T-helper 2 cell treated with Interferon-gamma antibody and Interleukin-4, amounts not matched to agents 5 μg/mL and 100 μg/mL, for 36 hours (primary cell): ENCODE measurements around the gene FCRLB.
"Not testable (repeated sequence)": the region's sequence is repeated elsewhere in the genome, so short reads cannot be mapped to it uniquely, and the experiment has no call there.

Experiments used
- DNase-seq: peaks from one replicate; pipeline ENCODE4 v3.0.0; 2021; ENCODE audit warnings: low spot score
- H3K27ac Mint-ChIP-seq: one replicate; pipeline ENCODE4 v1.8.0; 2021; ENCODE audit warnings: mild to moderate bottlenecking, mixed read lengths
- H3K27me3 Mint-ChIP-seq: one replicate; pipeline ENCODE4 v1.8.0; 2021; ENCODE audit warnings: low read depth, mixed read lengths
- H3K36me3 Mint-ChIP-seq: one replicate; pipeline ENCODE4 v1.8.0; 2021; ENCODE audit warnings: low read depth, mixed read lengths
- H3K4me1 Mint-ChIP-seq: one replicate; pipeline ENCODE4 v1.8.0; 2021; ENCODE audit warnings: low read depth, mixed read lengths
- H3K4me3 Mint-ChIP-seq: one replicate; pipeline ENCODE4 v1.8.0; 2022; ENCODE audit warnings: mild to moderate bottlenecking, moderate library complexity, mixed read lengths
- H3K9me3 Mint-ChIP-seq: one replicate; pipeline ENCODE4 v1.8.0; 2021; ENCODE audit warnings: mixed read lengths

The FCRLB gene

DNA sequence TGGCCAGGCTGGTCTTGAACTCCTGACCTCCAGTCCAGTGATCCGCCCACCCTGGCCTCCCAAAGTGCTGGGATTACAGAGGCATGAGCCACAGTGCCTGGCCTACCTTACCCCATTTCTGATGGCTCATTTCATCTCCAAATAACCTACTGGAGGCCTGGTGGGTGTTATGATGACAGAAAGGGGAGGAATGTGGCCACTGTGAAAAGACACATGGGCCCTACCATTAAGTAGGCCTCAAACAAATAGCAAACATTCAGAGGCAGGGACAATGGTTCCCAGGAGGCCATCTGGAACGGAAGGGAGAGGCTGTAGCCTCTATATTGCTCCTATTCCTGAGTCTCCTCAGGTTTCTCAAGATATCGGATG lies 15.2 kb upstream of the FCRLB start:
- Mint-ChIP-seq H3K27me3 (peaks cover 19% of the 10 kb centered on the region), H3K9me3 (no peaks in the 10 kb centered on the region), H3K36me3 (no peaks in the 10 kb centered on the region), H3K4me1 (no peaks in the 10 kb centered on the region), H3K27ac (no peak overlapping the region), H3K4me3 (no peak overlapping the region)
- no peak for DNase-seq

DNA sequence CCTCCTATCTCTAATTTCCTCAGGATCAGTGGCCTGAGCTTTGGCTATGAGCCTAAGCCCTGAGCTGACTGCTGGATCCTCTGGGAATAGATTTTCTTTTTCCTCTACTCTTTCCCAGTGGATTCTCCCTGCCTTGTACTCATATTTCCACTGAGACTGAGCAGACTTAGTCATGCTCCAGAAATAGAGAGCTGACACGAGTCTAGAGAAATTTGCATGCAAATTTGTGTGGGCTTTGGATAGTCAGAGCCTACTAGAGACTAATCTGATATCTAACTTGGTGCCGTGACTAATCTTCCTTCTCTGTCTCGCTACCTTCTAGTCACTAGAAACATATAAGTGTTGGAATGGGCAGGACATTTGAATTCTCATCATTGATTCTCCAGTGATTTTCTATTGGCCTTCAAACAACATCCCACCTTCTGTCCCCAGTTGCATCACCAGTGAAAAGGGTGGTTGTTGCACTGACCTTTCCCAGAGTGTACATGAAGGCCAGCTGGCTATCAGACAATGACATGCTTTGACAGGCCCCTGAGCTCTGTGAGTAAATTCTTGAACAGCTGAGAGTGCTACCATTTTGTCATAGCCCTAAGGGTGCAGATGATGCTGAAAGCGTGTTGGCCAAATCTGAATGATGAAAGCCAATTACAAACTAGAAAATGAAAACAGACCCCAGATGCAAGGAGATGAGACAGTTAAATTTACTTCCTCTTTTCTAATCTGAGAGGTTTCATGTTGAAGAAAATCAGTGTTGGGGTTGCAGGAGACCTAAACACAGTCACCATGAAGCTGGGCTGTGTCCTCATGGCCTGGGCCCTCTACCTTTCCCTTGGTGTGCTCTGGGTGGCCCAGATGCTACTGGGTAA lies 14.6 kb upstream of the FCRLB start, which contains the start of gene FCRLA:
Gene FCRLA, plus strand, starts transcription at position 748 of the 866 bp plus-strand sequence. Its CDS starts 36 bp downstream, at position 784.
- Mint-ChIP-seq H3K4me3 (no peak within 1 kb of the TSS), H3K27me3 (peaks cover 17% of the 10 kb centered on the region), H3K9me3 (no peaks in the 10 kb centered on the region), H3K4me1 (no peaks in the 10 kb centered on the region), H3K36me3 (no peaks in the 10 kb centered on the region), H3K27ac (no peak within 1 kb of the TSS)
- no peak for DNase-seq

DNA sequence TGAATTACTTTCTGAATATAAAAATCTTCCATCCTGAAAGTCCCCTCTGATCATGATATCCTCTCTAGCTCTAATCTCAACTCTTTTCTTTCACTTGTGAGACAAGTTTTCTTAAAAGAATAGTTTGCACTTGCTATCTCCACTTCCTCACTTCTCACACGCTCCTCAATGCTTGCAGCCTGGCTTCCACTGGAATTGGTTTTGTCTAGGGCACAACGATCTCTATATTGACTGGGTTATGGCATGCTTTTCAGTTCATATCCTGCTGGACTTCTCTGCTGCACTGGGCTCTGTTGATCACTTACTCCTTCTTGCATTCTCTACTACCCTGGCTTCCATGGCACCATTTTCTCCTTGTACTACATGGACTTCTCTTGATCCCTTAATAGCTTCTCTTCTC lies 13.8 kb upstream of the FCRLB start:
- Mint-ChIP-seq H3K36me3 (no peaks in the 10 kb centered on the region), H3K27ac (no peak overlapping the region), H3K27me3 (peaks cover 17% of the 10 kb centered on the region), H3K9me3 (no peaks in the 10 kb centered on the region), H3K4me1 (no peaks in the 10 kb centered on the region), H3K4me3 (no peak overlapping the region)
- no peak for DNase-seq

DNA sequence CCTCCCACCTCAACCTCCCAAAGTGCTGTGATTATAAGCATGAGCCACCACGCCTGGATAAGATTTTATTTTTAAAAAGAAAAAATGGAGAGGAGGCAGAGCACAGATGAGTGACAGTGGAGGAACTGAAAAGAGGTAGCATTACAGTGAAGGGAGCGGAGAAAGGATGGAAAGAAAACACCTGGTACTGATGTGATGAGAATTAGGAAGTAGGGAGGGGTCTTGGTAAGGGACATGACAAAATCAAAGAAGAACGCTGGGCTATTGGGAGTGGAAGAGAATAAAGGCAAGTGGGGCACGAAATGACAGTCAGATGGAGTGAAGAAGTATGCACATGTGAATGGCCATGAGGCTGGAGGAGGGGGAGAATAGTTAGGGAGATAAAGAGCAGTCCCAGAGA lies 12.0 kb upstream of the FCRLB start:
- no peaks in the 10 kb centered on the region for H3K4me1 Mint-ChIP-seq
- peaks cover 20% of the 10 kb centered on the region for H3K27me3 Mint-ChIP-seq
- no peaks in the 10 kb centered on the region for H3K36me3 Mint-ChIP-seq
- H3K9me3 Mint-ChIP-seq, result no peaks in the 10 kb centered on the region
- no peak overlapping the region for H3K27ac Mint-ChIP-seq
- no peak for DNase-seq
- H3K4me3 Mint-ChIP-seq, result no peak overlapping the region

DNA sequence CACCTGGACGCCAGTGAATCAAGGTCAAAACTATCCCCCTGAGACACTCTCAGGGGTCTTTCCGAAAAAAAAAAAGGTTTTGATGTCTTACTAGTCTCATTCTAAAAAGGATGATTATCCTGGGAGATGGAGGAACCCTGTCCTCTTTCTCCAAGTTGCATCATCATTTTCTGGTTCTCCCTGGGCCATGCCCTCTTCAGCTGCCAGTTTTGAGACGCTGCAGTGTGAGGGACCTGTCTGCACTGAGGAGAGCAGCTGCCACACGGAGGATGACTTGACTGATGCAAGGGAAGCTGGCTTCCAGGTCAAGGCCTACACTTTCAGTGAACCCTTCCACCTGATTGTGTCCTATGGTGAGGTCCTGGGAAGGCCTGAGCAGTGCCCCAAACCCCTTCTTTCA lies 10.8 kb upstream of the FCRLB start:
- DNase-seq, result no peak
- H3K9me3 Mint-ChIP-seq, result no peaks in the 10 kb centered on the region
- no peak overlapping the region for H3K27ac Mint-ChIP-seq
- H3K27me3 Mint-ChIP-seq, result peaks cover 32% of the 10 kb centered on the region
- no peak overlapping the region for H3K4me3 Mint-ChIP-seq
- no peaks in the 10 kb centered on the region for H3K4me1 Mint-ChIP-seq
- no peaks in the 10 kb centered on the region for H3K36me3 Mint-ChIP-seq

DNA sequence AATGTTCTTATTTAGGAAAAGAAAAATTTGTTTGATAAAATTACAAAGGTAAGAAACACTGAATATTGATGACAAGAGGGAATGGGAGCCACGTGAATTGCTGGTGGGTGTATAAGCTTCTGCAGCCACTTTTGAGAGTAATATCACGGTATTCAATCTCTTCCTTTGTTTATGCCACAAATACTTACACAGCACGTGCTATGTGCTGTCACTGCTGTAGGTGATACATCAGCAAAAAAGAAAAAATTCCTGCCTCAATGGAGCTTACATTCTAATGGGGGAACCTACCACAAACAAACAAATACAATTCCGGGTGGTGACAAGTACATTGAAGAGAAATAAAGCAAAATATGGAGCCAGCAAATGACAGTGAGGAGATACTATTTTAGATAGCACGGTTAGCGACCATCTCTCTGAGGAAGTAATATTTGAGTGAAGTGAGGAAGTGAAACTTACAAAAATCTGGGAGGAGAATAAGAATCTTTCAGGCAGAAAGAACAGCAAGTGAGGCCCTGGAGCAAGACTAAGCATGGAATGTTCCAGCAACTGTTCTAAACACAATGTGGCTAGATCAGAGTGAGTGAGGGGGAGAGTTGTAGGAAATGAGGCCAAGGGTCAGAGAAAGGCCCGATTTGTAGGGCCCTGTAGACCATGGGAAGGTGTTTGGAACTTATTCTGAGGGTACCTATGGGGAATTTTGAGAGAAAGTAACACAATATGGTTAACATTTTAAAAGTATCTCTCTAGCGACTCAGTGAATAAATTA lies 2.6 kb upstream of the FCRLB start:
- H3K4me3 Mint-ChIP-seq, result no peak overlapping the region
- no peak overlapping the region for H3K27ac Mint-ChIP-seq
- no peaks in the 10 kb centered on the region for H3K9me3 Mint-ChIP-seq
- H3K4me1 Mint-ChIP-seq, result peaks cover 13% of the 10 kb centered on the region
- no peak for DNase-seq
- no peaks in the 10 kb centered on the region for H3K36me3 Mint-ChIP-seq
- H3K27me3 Mint-ChIP-seq, result peaks cover 64% of the 10 kb centered on the region

DNA sequence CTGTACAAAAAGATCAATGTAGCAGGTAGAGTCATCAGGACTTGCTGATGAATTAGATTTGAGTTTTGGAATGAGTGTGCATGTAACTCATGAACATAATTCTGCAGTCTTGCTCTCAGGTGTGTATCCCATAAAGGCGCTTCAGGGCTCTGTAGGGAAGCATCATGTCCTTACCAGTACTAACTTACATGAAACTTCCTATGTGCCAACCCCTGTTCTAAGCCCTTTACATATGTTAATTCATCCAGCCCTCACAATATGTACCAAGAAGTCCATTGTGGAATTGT lies 2.1 kb upstream of the FCRLB start:
- H3K27ac Mint-ChIP-seq, result no peak overlapping the region
- no peaks in the 10 kb centered on the region for H3K36me3 Mint-ChIP-seq
- H3K4me3 Mint-ChIP-seq, result no peak overlapping the region
- H3K27me3 Mint-ChIP-seq, result peaks cover 66% of the 10 kb centered on the region
- H3K9me3 Mint-ChIP-seq, result no peaks in the 10 kb centered on the region
- no peak for DNase-seq
- H3K4me1 Mint-ChIP-seq, result peaks cover 13% of the 10 kb centered on the region

DNA sequence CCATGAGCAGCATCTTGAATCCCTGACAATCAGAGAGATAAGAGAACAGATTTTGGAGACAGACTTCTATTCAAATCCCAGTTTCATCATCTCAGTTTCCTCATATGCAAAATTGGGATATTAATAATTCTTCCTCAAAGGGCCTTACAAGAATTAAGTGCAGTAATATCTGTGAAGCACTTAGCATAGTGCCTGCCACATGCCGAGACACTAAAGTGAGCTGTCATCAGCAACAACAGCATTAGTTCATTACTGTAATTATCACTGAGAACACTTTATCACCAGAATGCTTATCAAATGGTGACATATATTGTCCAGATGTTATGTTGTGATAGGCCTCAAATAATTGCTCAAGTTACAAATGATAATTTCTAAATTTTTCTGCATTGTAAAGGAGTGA lies 922 bp upstream of the FCRLB start:
- H3K36me3 Mint-ChIP-seq, result no peaks in the 10 kb centered on the region
- no peaks in the 10 kb centered on the region for H3K9me3 Mint-ChIP-seq
- no peak overlapping the region for H3K27ac Mint-ChIP-seq
- no peak overlapping the region for H3K4me3 Mint-ChIP-seq
- peaks cover 16% of the 10 kb centered on the region for H3K4me1 Mint-ChIP-seq
- DNase-seq, result no peak
- H3K27me3 Mint-ChIP-seq, result peaks cover 67% of the 10 kb centered on the region

DNA sequence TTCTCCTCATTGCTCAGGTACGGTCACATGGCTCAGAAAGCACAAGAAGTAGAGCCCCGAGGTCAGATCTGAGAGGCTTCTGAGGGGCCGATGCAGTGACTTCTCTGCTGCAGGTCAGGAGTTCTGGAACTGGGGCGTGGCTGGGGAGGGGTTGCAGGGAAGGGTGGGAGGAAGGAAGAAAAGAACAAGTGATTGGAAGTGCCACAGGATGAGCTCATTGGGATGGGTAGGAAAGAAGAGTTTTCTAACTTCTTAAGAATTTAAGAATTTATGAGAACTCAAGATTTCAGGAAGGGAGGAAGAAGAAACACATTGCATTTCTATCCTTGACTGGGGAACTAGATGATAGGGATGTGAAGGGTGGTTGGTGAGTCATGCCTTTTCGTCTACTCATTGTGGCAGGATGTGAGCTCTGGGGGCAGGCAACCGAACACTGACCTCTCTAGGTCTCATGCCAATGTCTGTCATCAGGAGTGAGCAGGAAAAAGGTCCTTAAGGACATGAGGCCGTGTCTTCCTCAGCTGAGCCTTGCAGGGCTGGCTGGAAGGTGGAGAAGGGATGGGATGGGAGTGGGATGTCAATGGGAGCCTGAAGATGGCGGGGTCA lies 497 bp downstream of the FCRLB start:
- DNase-seq, result no peak
- no peaks in the 10 kb centered on the region for H3K9me3 Mint-ChIP-seq
- peaks cover 24% of the 10 kb centered on the region for H3K4me1 Mint-ChIP-seq
- no peak overlapping the region for H3K4me3 Mint-ChIP-seq
- H3K36me3 Mint-ChIP-seq, result no peaks in the 10 kb centered on the region
- peaks cover 65% of the 10 kb centered on the region for H3K27me3 Mint-ChIP-seq
- no peak overlapping the region for H3K27ac Mint-ChIP-seq

DNA sequence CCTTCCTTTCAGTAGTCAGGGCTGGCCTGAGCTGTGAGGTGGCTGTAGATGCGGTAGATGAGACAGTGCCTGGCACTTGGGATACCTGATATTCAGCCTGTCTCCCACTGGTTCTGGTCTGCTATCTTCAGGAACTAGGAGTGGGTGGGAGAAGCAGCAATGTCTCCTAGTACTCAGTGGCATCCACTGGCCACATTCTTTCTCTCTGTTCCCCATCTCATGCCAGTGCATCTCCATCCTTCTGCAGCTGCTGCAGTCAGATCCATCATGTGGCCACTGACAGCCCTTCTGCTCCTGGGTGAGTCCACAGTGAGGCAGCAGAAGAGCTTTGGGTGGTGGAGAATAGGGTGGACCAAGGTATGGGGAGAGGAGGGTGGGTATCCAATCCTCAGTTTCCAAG lies 1.1 kb downstream of the FCRLB start:
- H3K27ac Mint-ChIP-seq, result no peak overlapping the region

DNA sequence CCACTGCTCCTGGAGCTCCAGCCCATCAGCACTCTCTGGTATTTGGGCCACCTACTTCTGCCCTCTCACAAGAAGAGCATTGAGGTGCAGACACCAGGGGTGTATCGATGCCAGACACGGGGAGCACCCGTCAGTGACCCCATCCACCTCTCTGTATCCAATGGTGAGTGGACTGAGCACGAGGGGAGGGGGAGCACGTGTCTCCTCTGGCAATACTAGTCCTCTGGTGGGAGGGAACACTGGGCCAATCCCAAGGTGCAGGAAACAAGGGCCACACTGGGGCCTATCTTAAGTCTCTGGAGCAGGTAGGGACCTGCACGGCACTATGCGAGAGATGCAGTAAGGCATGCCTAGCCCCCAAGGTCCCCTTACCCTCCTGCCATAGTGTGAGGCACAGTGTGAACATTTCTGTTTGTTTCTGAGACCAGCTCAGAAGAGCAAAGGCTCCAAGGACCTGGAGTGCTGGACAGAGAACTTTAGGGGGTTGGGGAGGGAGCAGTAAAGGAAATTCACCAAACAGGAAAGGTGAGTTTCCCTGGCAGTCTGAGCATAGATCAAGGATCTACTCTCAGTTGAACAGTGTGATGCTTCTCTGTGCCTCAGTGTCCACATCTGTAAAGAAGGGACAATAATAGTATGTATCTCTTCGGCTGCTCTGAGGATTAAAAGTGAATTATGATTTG lies 2.3 kb downstream of the FCRLB start:
- H3K27ac Mint-ChIP-seq, result no peak overlapping the region
- no peaks in the 10 kb centered on the region for H3K9me3 Mint-ChIP-seq
- H3K4me3 Mint-ChIP-seq, result no peak overlapping the region
- H3K4me1 Mint-ChIP-seq, result peaks cover 32% of the 10 kb centered on the region
- no peaks in the 10 kb centered on the region for H3K36me3 Mint-ChIP-seq
- no peak for DNase-seq
- H3K27me3 Mint-ChIP-seq, result peaks cover 61% of the 10 kb centered on the region

More for the DNA sequence above, 1.1 kb downstream of the FCRLB start:
- Mint-ChIP-seq H3K4me3 (no peak overlapping the region), H3K27me3 (peaks cover 59% of the 10 kb centered on the region), H3K9me3 (no peaks in the 10 kb centered on the region), H3K4me1 (peaks cover 24% of the 10 kb centered on the region), H3K36me3 (no peaks in the 10 kb centered on the region)
- no peak for DNase-seq

DNA sequence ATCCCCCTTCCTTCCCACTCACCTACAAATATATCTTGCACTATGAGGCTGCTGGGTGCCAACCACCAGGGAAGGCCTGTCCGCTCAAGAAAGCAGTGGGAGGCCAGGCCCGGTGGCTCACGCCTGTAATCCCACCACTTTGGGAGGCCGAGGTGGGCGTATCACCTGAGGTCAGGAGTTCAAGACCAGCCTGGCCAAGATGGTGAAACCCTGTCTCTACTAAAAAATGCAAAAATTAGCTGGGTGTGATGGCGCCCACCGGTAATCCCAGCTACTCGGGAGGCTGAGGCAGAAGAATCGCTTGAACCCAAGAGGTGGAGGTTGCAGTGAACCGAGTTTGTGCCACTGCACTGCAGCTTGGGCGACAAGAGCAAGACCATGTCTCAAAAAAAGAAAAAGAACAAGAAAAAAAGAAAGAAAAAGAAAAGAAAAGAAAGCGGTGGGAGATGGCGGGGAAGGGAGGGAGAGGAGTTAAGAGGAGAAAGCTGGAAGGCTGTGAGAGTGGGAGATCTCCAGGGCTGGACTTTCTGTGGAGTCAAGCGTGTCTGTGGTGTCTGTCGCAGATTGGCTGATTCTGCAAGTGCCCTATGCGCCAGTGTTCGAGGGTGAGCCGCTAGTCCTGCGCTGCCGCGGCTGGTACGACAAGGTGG lies 4.0 kb downstream of the FCRLB start:
- DNase-seq, H3K36me3 Mint-ChIP-seq, H3K9me3 Mint-ChIP-seq: not testable (repeated sequence)
- H3K27ac Mint-ChIP-seq, result peak overlapping the region; percentile 81
- H3K4me1 Mint-ChIP-seq, result peaks cover 42% of the 10 kb centered on the region
- peaks cover 63% of the 10 kb centered on the region for H3K27me3 Mint-ChIP-seq
- H3K4me3 Mint-ChIP-seq, result peak overlapping the region; percentile 85

DNA sequence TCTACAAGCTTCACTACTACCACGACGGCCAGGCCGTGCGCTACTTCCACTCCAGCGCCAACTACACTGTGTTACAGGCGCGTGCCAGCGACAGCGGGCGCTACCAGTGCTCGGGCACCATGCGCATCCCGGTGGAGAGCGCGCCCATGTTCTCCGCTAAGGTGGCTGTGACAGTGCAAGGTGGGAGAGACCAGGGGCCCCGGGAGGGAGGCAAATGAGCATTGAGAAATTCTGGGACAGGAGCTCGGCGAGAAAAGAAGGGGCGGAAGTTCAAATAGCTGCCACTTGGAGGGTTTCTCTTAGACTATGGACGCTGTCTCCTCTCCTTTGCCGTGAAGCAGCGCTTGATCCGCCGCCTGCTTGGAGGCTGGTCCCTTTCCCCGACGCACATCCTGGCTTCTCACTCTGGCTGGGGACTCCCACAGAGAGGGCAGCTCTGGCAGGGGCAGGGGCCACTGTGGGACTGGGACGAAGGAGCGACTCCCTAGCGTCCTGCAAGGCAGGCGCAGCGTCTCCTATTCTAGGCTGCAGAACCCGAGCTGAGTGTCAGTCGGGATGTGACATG lies 4.6 kb downstream of the FCRLB start:
- Mint-ChIP-seq H3K4me1 (peaks cover 44% of the 10 kb centered on the region), H3K36me3 (no peaks in the 10 kb centered on the region), H3K9me3 (no peaks in the 10 kb centered on the region), H3K27ac (peak overlapping the region; percentile 81), H3K4me3 (peak overlapping the region; percentile 85), H3K27me3 (peaks cover 59% of the 10 kb centered on the region)
- peak; percentile 23 for DNase-seq
